ENCODE measurements around the gene MAPKAP1. TPM values are rescaled to one million over a fixed set of nuclear protein-coding genes. Genes with fewer than 3 reads are reported as not detected.

MAPKAP1 gene
- total and polyA plus RNA-seq, 2 experiments from 2014 or later = 68.4 to 98.5 TPM

GRCh38 chr9:125754096-125754495 lies 47.1 kb upstream of the MAPKAP1 start (continued):
- TF ChIP-seq ZNF462 (CRISPR knock-in tag; IDR thresholded peaks at IDR 0.05) (no peak), ETS1 (IDR thresholded peaks at IDR 0.05) (no peak), STAT1 (IDR thresholded peaks at IDR 0.05; ENCODE audit: unreplicated experiment) (no peak)

GRCh38 chr9:125752070-125752628 lies 45.1 kb upstream of the MAPKAP1 start:
- ATAC-seq = no peak
- H3K27ac ChIP-seq (ENCODE audit: low read depth) = peak overlapping the region; percentile 5; the same call in 1 of the 2 replicates
- peak overlapping the region; percentile 23; the same call in 1 of the 2 replicates for H3K4me2 ChIP-seq
- H3K4me1 Mint-ChIP-seq = peaks cover 74% of the 10 kb centered on the region
- no peak overlapping the region for H2AFZ ChIP-seq
- H4K20me1 ChIP-seq (replicated peaks; ENCODE audit: insufficient read depth) = no peaks in the 10 kb centered on the region
- peaks cover 76% of the 10 kb centered on the region for H3K79me2 ChIP-seq (replicated peaks; ENCODE audit: insufficient read depth)
- peaks cover 14% of the 10 kb centered on the region for H3K36me3 Mint-ChIP-seq (ENCODE audit: low read depth)
- peak overlapping the region; percentile 42; the same call in 2 of the 3 replicates for H3K4me3 Mint-ChIP-seq
- H3F3A ChIP-seq (replicated peaks; ENCODE audit: low read depth) = no peaks in the 10 kb centered on the region
- DNase-seq (ENCODE audit: low spot score) = peak; percentile 43
- H3K27me3 ChIP-seq (ENCODE audit: insufficient read depth) = no peaks in the 10 kb centered on the region
- H3K4me1 ChIP-seq (ENCODE audit: insufficient read depth) = peaks cover 85% of the 10 kb centered on the region
- peak overlapping the region; percentile 17; the same call in 1 of the 2 replicates for H3K27ac Mint-ChIP-seq
- no peak overlapping the region for H3K4me3 ChIP-seq
- no peaks in the 10 kb centered on the region for H3K9me3 Mint-ChIP-seq
- H3K9me2 ChIP-seq (ENCODE audit: insufficient read depth) = no peaks in the 10 kb centered on the region
- peaks cover 8% of the 10 kb centered on the region for H3K27me3 Mint-ChIP-seq (ENCODE audit: insufficient read depth, low read depth, poor library complexity)
- no peaks in the 10 kb centered on the region for H3K36me3 ChIP-seq (ENCODE audit: insufficient read depth)
- TF ChIP-seq ZNF331 (CRISPR knock-in tag; IDR thresholded peaks at IDR 0.05; ENCODE audit: low read depth) (no peak), ETS1 (IDR thresholded peaks at IDR 0.05) (no peak), EZH2phosphoT487 (IDR thresholded peaks at IDR 0.05; ENCODE audit: unreplicated experiment) (no peak), ZNF114 (CRISPR knock-in tag; IDR thresholded peaks at IDR 0.05) (no peak), CTCF (conservative IDR thresholded peaks at IDR 0.05; ENCODE audit: low read depth in 2 of 2) (no peak), NANOG (IDR thresholded peaks at IDR 0.05; ENCODE audit: borderline replicate concordance) (no peak), JUNB (IDR thresholded peaks at IDR 0.05; ENCODE audit: unreplicated experiment) (no peak), EZH2 (IDR thresholded peaks at IDR 0.05; ENCODE audit: low read depth, unreplicated experiment) (no peak), REST (IDR thresholded peaks at IDR 0.05; ENCODE audit: unreplicated experiment) (no peak)

Measured in GM23338 (cell line).